Measurements from ENCODE around the gene ZNF436. TPM values are rescaled to one million over a fixed set of nuclear protein-coding genes. Genes with fewer than 3 reads are reported as not detected.
A peak's percentile ranks its signal among the peaks of the same experiment; 100 is the strongest.

Gene ZNF436
- total RNA-seq, 1 donor from 2014 or later, result 15.4 TPM

GRCh38 chr1:23394684-23395083, 25.0 kb upstream of the ZNF436 start:
- H3K27me3 ChIP-seq, result peaks cover 97% of the 10 kb centered on the region
- no peak overlapping the region for H3K9ac ChIP-seq
- Mint-ChIP-seq H3K9me3 (peaks cover 3% of the 10 kb centered on the region), H3K27ac (peak overlapping the region; percentile 94), H3K27me3 (ENCODE audit: insufficient read depth, low read depth) (peaks cover 17% of the 10 kb centered on the region), H3K4me1 (peaks cover 29% of the 10 kb centered on the region), H3K4me3 (peak overlapping the region; percentile 50), H3K36me3 (peaks cover 5% of the 10 kb centered on the region)
- no peak overlapping the region for H2AFZ ChIP-seq (replicated peaks)
- no peaks in the 10 kb centered on the region for H3K9me3 ChIP-seq (ENCODE audit: low read depth)
- no peaks in the 10 kb centered on the region for H3K79me2 ChIP-seq (ENCODE audit: low read depth)
- no peaks in the 10 kb centered on the region for H3K36me3 ChIP-seq
- no peak overlapping the region for H3K27ac ChIP-seq
- H3K4me1 ChIP-seq, result peaks cover 8% of the 10 kb centered on the region
- peak; percentile 39 for DNase-seq (ENCODE audit: low spot score)
- no peak overlapping the region for H3K4me3 ChIP-seq
- H3F3A ChIP-seq (ENCODE audit: low read depth), result peaks cover 15% of the 10 kb centered on the region
- TF ChIP-seq CTCF (IDR thresholded peaks at IDR 0.05), result no peak
- TF ChIP-seq EZH2 (IDR thresholded peaks at IDR 0.05), result no peak
- no peak for TF ChIP-seq EZH2phosphoT487 (IDR thresholded peaks at IDR 0.05)
- H4K20me1 ChIP-seq (ENCODE audit: low read depth), result no peaks in the 10 kb centered on the region
- peak overlapping the region; percentile 25 for H3K4me2 ChIP-seq

- Histone ChIP-seq H3K4me2 (no peak overlapping the region), H3K27ac (no peak overlapping the region), H3K27me3 (peaks cover 97% of the 10 kb centered on the region), H3F3A (ENCODE audit: low read depth) (peaks cover 17% of the 10 kb centered on the region), H3K79me2 (ENCODE audit: low read depth) (no peaks in the 10 kb centered on the region), H3K4me1 (peaks cover 8% of the 10 kb centered on the region), H2AFZ (replicated peaks) (no peak overlapping the region), H3K9ac (no peak overlapping the region), H3K36me3 (no peaks in the 10 kb centered on the region), H3K4me3 (no peak overlapping the region), H4K20me1 (ENCODE audit: low read depth) (no peaks in the 10 kb centered on the region), H3K9me3 (ENCODE audit: low read depth) (no peaks in the 10 kb centered on the region)
- peaks cover 5% of the 10 kb centered on the region for H3K36me3 Mint-ChIP-seq
- H3K9me3 Mint-ChIP-seq, result peaks cover 3% of the 10 kb centered on the region
- DNase-seq (ENCODE audit: low spot score), result no peak
- H3K27me3 Mint-ChIP-seq (ENCODE audit: insufficient read depth, low read depth), result peaks cover 19% of the 10 kb centered on the region
- peak overlapping the region; percentile 36 for H3K27ac Mint-ChIP-seq
- H3K4me1 Mint-ChIP-seq, result peaks cover 30% of the 10 kb centered on the region
- TF ChIP-seq EZH2phosphoT487 (IDR thresholded peaks at IDR 0.05), result no peak
- no peak for TF ChIP-seq EZH2 (IDR thresholded peaks at IDR 0.05)
- no peak for TF ChIP-seq CTCF (IDR thresholded peaks at IDR 0.05)
- H3K4me3 Mint-ChIP-seq, result no peak overlapping the region
These were observed 24.5 kb upstream of the ZNF436 start for GRCh38 chr1:23394181-23394580.

- Mint-ChIP-seq H3K4me3 (no peak overlapping the region), H3K9me3 (peaks cover 3% of the 10 kb centered on the region), H3K4me1 (peaks cover 30% of the 10 kb centered on the region), H3K27me3 (ENCODE audit: insufficient read depth, low read depth) (peaks cover 17% of the 10 kb centered on the region), H3K27ac (peak overlapping the region; percentile 36), H3K36me3 (peaks cover 5% of the 10 kb centered on the region)
- H4K20me1 ChIP-seq (ENCODE audit: low read depth), result no peaks in the 10 kb centered on the region
- peaks cover 97% of the 10 kb centered on the region for H3K27me3 ChIP-seq
- H3K79me2 ChIP-seq (ENCODE audit: low read depth), result no peaks in the 10 kb centered on the region
- no peak overlapping the region for H2AFZ ChIP-seq (replicated peaks)
- H3K9me3 ChIP-seq (ENCODE audit: low read depth), result no peaks in the 10 kb centered on the region
- H3K27ac ChIP-seq, result no peak overlapping the region
- no peak for TF ChIP-seq EZH2phosphoT487 (IDR thresholded peaks at IDR 0.05)
- peaks cover 8% of the 10 kb centered on the region for H3K4me1 ChIP-seq
- no peak overlapping the region for H3K4me3 ChIP-seq
- peaks cover 17% of the 10 kb centered on the region for H3F3A ChIP-seq (ENCODE audit: low read depth)
- no peak overlapping the region for H3K4me2 ChIP-seq
- no peaks in the 10 kb centered on the region for H3K36me3 ChIP-seq
- DNase-seq (ENCODE audit: low spot score), result no peak
- H3K9ac ChIP-seq, result no peak overlapping the region
These were observed 24.1 kb upstream of the ZNF436 start for GRCh38 chr1:23393706-23394105.

GRCh38 chr1:23392125-23392855, 22.7 kb upstream of the ZNF436 start:
- no peak overlapping the region for H3K4me2 ChIP-seq
- H4K20me1 ChIP-seq (ENCODE audit: low read depth), result no peaks in the 10 kb centered on the region
- Mint-ChIP-seq H3K9me3 (peaks cover 3% of the 10 kb centered on the region), H3K4me1 (peaks cover 30% of the 10 kb centered on the region), H3K27ac (no peak overlapping the region), H3K27me3 (ENCODE audit: insufficient read depth, low read depth) (peaks cover 16% of the 10 kb centered on the region), H3K4me3 (no peak overlapping the region), H3K36me3 (peaks cover 4% of the 10 kb centered on the region)
- peaks cover 8% of the 10 kb centered on the region for H3K4me1 ChIP-seq
- no peak for TF ChIP-seq EZH2 (IDR thresholded peaks at IDR 0.05)
- no peak for TF ChIP-seq CTCF (IDR thresholded peaks at IDR 0.05)
- no peak for TF ChIP-seq EZH2phosphoT487 (IDR thresholded peaks at IDR 0.05)
- H3K9ac ChIP-seq, result no peak overlapping the region
- H3K27me3 ChIP-seq, result peaks cover 97% of the 10 kb centered on the region
- no peaks in the 10 kb centered on the region for H3K36me3 ChIP-seq
- H3K79me2 ChIP-seq (ENCODE audit: low read depth), result no peaks in the 10 kb centered on the region
- H3K27ac ChIP-seq, result no peak overlapping the region
- DNase-seq (ENCODE audit: low spot score), result no peak
- no peak overlapping the region for H2AFZ ChIP-seq (replicated peaks)
- H3F3A ChIP-seq (ENCODE audit: low read depth), result peaks cover 17% of the 10 kb centered on the region
- H3K9me3 ChIP-seq (ENCODE audit: low read depth), result no peaks in the 10 kb centered on the region
- H3K4me3 ChIP-seq, result no peak overlapping the region
